Stimulated activated naive CD4-positive, alpha-beta T cell treated with Interleukin-2 at 50 U/mL for 16 hours (primary cell): ENCODE results near the gene ANKEF1.
"Not testable (repeated sequence)": the region's sequence is repeated elsewhere in the genome, so short reads cannot be mapped to it uniquely, and the experiment has no call there.

ENCODE experiments used
- DNase-seq: peaks from one replicate; lab custom pipeline; 2025; lab: John Stamatoyannopoulos, UW

ANKEF1 gene

DNA sequence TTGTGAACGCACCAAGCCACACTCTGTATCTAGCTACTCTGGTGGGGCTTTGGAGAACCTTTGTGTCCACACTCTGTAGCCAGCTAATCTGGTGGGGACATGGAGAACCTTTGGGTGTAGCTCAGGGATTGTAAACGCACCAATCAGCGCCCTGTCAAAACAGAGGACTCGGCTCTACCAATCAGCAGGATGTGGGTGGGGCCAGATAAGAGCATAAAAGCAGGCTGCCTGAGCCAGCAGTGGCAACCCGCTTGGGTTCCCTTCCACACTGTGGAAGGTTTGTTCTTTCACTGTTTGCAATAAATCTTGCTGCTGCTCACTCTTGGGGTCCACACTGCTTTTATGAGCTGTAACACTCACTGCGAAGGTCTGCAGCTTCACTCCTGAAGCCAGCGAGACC lies 2.5 kb upstream of the ANKEF1 start:
- DNase-seq = not testable (repeated sequence)

- DNase-seq = no peak
Observed at GRCh38 chr20:10033905-10034650, 709 bp upstream of the ANKEF1 start.

DNA sequence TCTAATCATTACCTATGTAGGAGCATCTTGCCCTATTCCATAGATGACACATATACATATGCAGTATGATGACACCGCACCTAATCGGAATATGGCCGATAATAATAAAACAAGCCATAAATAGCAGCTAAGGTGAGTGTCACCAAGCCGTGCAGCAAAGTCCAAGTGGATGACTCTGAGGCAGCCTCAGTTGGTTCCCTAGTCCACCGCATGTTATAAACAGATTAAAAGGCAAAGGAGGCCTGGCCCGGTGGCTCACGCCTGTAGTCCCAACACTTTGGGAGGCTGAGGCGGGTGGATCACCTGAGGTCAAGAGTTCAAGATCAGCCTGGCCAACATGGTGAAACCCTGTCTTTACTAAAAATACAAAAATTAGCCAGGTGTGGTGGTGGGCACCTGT lies 1.5 kb downstream of the ANKEF1 start:
- not testable (repeated sequence) for DNase-seq

GRCh38 chr20:10040070-10040975 lies 5.5 kb downstream of the ANKEF1 start:
- no peak for DNase-seq

GRCh38 chr20:10042086-10042485 lies 7.3 kb downstream of the ANKEF1 start:
- DNase-seq = no peak

- no peak for DNase-seq
Observed at GRCh38 chr20:10047427-10047826, 12.6 kb downstream of the ANKEF1 start.

- DNase-seq = no peak
Observed at GRCh38 chr20:10051185-10051584, 16.4 kb downstream of the ANKEF1 start.

- DNase-seq = no peak
Observed at GRCh38 chr20:10059006-10059405, 24.2 kb downstream of the ANKEF1 start.

DNA sequence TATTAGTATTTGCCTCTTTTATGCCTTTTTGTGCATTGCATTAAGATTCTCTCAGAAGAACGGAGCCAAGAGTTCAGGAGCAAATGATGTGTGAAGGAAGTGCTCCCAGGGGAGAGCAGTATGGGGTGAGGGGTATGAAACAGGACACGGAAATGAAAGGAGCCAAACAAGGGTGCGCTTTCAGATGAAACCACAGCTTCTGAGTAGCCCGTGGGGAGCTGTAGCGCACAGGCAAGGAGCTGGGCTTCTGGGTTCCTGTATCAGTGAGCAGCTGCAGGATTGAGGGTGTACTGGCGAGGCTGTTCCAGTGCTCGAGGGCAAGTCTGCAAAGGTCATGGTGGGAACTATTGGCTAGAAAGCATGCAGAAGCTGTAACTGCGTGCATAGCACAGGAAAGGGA lies 25.4 kb downstream of the ANKEF1 start:
- DNase-seq = no peak

- no peak for DNase-seq
Observed at GRCh38 chr20:10061641-10062040, 26.9 kb downstream of the ANKEF1 start.

DNA sequence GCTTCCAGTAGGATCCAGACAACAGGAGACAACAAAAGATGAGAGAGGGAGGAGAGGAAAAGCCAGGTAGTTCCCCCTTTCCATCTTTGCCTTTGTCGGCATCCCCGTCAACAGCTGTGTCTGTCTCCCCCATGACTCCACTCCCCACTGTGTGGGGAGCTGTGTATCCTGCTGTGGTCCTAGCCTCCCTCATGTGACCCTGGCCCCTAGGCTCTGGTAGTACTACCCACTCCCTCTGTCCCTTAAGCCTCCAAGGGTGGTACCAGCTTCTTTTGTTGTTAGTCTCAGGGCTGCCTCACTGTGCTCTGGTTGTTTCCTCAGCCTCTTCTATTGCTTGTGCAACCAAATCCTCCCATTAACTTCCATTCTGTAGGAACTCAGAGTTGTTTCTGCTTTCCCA lies 28.7 kb downstream of the ANKEF1 start:
- no peak for DNase-seq

DNA sequence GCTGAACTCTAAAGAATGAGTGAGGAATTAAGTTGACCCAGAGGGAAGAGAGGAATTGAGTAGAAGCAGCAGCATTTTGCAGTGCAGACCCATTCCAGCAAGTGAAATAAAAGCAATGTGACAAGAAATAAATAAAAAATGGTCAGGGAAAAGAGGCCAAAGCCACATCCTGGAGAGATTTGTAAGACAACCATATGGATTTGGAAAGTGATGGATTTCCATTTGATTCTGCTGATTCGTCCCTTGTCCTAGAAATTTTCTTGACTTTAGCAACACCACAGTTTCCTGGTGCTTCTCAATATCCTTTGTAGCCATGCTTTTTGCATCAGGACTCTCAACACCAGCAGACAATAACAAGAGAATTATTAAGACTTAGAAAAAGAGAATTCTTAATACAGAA lies 29.8 kb downstream of the ANKEF1 start:
- no peak for DNase-seq

DNA sequence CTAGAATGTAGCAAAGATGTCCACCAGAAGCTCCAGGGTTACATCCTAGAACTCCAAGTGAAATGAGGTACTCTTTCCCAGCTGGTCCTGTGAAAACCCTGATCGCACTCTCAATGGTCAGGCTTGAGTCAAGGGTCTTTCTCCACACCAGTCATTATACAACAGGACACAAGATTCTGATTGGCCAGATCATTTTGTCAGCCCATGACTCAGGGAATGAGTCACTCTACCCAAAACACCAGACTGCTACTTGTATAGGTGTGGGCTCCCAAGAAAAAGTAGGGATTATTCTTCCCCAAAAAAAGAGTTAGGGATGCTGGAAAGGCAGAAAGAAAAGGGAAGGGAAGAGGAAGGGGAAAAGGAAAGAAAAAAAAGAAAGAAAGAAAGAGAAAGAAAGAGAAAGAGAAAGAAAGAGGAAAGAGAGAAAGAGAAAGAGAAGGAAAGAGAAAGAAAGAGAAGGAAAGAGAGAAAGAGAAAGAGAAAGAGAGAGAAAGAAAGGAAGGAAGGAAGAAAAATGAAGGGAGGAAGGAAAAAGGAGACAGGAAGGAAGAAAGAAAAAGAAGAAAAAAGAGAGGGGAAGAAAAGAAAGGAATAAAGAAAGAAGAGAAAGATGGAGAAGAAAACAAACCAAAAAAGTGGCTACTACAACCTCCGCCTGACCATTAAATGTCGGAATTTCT lies 30.5 kb downstream of the ANKEF1 start:
- DNase-seq = no peak

DNA sequence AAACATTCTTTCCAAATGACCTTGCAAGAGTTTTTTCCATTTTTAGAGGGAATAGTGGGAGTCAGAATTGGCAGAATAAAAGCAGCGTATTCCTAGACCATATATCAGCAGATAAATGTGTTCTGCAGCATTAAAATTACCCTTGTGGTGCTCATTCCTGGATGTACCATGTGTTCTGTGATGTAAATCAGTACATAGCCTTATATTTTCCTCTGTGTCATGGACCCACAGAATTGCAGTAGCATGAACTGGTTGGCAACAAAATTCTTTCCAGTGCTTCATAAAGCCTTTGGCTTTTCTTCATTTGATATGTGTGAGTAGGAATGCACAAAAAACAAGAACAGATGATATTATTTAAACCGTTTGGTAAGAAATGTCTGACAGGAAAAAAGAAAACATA lies 32.5 kb downstream of the ANKEF1 start:
- no peak for DNase-seq

GRCh38 chr20:10074513-10074912 lies 39.7 kb downstream of the ANKEF1 start:
- DNase-seq = no peak

DNA sequence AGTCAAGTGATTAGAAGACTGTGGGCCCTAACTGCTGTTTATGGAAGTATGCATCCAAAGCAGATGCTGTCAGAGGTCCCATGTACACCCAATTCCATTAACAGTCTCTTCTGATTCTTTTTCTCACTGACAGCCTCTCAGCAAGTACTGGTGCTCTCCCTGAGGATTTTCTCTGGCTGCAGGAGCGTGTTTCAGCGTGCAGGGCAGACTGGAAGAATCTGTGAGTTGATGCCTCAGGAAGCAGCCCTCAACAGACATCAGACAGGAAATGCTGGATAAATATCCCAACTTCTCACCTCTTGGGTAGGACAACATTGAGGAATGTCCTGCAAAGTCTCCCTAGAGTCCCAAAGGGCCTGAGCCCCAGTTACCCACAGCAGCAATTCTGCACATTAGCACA lies 40.8 kb downstream of the ANKEF1 start:
- no peak for DNase-seq

DNA sequence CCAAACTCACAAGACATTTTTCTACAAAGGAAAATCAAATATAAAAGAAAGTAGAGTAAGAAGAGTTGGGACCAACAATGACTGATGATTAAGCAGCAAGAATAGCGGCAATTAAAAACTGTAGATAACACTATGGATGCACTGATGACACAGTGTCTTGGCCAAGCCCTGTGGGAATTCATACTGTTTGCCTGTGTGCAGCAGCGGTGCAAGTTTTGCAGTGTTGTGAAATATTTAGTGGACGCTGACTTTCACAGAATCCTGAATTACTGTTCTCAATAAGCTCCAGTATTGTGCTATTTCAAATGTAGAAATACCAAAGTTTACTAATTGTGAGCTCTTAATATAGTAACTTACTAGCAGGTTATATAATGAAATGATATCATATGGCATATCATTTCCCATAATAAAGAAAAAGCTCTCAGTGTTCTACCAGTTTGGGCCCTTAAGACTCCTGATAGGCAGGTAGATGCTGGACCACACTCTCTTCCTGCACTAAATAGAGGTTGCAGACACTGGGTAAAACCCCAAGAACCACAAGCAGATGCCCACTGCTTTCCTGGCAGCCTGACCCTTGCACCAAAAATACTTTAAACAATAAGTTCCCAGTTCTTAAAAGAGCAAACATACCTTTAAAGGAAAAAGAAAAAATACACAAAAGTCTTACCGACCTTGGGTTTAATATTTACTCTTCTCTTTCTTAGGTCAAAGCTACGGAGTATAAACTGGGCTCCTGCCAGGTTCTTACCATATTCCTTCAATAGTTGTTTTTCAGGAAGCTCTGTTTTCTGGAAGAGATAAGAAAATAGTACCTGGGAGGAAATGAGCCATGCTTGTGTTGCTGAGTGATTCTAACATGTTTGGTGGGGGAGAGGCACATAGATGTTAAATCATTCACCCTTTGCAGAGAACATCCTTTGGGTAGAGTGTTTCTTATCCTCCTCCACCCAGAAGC lies 41.6 kb downstream of the ANKEF1 start:
- DNase-seq = no peak

DNA sequence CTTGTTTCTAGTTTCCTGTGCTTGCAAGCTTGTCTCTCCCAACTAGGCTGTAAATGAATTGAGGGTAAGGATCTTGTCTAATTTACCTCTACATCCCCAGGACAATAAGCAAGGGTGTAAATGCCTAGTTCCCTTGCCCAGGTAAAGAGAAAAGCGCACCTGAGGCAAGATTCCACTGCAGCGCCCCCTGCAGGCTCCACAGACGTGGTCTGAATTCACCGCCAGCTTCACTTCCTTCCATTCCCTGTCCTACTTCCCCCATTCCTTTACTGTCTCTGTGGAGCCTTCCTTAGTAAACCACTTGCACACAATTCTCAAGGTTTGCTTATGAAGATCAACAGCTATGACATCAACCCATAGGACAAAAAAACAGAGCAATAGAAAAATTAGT lies 42.3 kb downstream of the ANKEF1 start:
- DNase-seq = no peak

GRCh38 chr20:10077886-10078285 lies 43.1 kb downstream of the ANKEF1 start:
- no peak for DNase-seq

DNA sequence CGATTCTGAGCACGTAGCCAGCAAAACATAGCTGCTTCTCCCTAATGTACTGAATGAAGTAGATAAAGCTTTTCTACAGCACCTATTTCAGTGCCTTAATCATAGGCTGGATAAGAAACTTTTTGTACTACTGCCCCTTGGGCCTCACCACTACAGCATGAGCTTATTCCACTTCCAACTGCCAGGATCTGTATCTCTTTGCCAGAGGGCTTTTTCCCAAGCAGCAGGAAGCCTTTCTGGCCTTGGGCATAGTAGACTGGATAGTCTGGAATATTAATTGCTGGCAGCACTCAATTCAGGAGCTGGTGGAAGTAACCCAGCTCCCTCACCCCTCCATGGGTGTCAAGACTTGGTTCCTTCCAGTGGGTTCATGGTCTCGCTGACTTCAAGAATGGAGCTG lies 43.6 kb downstream of the ANKEF1 start:
- DNase-seq = no peak

GRCh38 chr20:10079964-10080363 lies 45.2 kb downstream of the ANKEF1 start:
- DNase-seq = no peak

DNA sequence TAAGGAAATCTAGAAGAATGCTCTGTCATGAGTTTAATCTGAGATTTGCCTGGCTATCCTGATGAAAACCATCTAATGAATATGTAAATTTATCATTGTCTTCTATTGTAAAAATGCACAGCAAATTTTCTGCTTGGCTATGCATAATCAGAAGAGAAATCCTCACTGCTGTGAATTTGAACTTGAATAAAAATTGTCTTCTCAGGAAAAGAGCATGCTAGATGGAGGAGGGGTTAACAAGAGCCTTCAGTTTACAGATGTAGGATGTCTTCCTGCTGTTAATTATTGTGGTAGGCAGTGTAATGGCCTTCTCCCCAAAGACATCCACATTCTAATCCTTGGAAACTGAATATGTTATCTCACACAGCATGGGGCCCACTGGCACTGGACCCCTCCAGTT lies 45.8 kb downstream of the ANKEF1 start:
- no peak for DNase-seq
